SK-N-SH (cell line): Measurements from ENCODE around the gene SYNE1. TPM values are rescaled to one million over a fixed set of nuclear protein-coding genes. Genes with fewer than 3 reads are reported as not detected.
A peak's percentile ranks its signal among the peaks of the same experiment; 100 is the strongest.

Source experiments
- CTCF ChIA-PET: fragments of 300-600, 350-600 bp; formaldehyde crosslinking; extraction: SDS; loops from one replicate; lab custom pipeline; 2021; lab: Yijun Ruan, JAX
- POLR2A ChIA-PET: fragments of 350-600 bp; sonication (Branson Sonifier 250); formaldehyde crosslinking; extraction: SDS; loops from one replicate; lab custom pipeline; 2020; ENCODE audit warnings: antibody characterized with exemption, inconsistent platforms; lab: Yijun Ruan, JAX
- DNase-seq: peaks from one replicate; pipeline ENCODE4 v3.0.0; 2012
- H2AFZ ChIP-seq: fragments of 200-600 bp; sonication (generic); 2 replicates; pipeline ENCODE4 v1.8.1; 2016; ENCODE audit warnings: antibody characterized with exemption, mild to moderate bottlenecking, low read depth
- H3F3A ChIP-seq: fragments of 200-600 bp; sonication (generic); replicated peaks from 2 replicates; pipeline ENCODE3; 2016; ENCODE audit warnings: antibody characterized with exemption, mild to moderate bottlenecking; ENCODE audit not compliant: insufficient read depth
- H3K27ac ChIP-seq, 2 experiments: fragments of 200-500 bp in 1 of 2; fragments of 200-600 bp in 1 of 2; sonication (Bioruptor generic) in 1 of 2; sonication (generic), shearing (Covaris generic) in 1 of 2; 2 replicates each; pipeline versions ENCODE4 v1.5.1 to v1.6.1; 2014 to 2016; ENCODE audit warnings: low read depth in 2 of 2, inconsistent platforms in 1 of 2, low read length in 1 of 2, mild to moderate bottlenecking in 1 of 2, mixed read lengths in 1 of 2
- H3K27me3 ChIP-seq: fragments of 200-600 bp; sonication (generic), shearing (Covaris generic); 2 replicates; pipeline ENCODE4 v1.6.1; 2016; ENCODE audit warnings: mixed run types; ENCODE audit not compliant: insufficient read depth
- H3K36me3 ChIP-seq, 2 experiments: fragments of 200-500 bp in 1 of 2; fragments of 200-600 bp in 1 of 2; sonication (Bioruptor generic) in 1 of 2; sonication (generic) in 1 of 2; replicated peaks in 1 of 2; 2 replicates each; pipeline versions ENCODE3 to v1.5.1; 2014 to 2016; ENCODE audit warnings: low read length in 1 of 2, mild to moderate bottlenecking in 1 of 2; ENCODE audit not compliant: insufficient read depth in 2 of 2, control insufficient read depth in 1 of 2
- H3K4me1 ChIP-seq, 2 experiments: fragments of 200-500 bp in 1 of 2; fragments of 200-600 bp in 1 of 2; sonication (Bioruptor generic) in 1 of 2; sonication (generic), shearing (Covaris generic) in 1 of 2; 2 replicates each; pipeline versions ENCODE4 v1.5.1 to v1.6.1; 2014 to 2016; ENCODE audit warnings: low read depth in 1 of 2, low read length in 1 of 2, mixed run types in 1 of 2; ENCODE audit not compliant: insufficient read depth in 2 of 2, control insufficient read depth in 1 of 2
- H3K4me2 ChIP-seq: fragments of 200-600 bp; sonication (generic), shearing (Covaris generic); 2 replicates; pipeline ENCODE4 v1.6.1; 2017; ENCODE audit warnings: mixed run types
- H3K4me3 ChIP-seq, 2 experiments: fragments of 200-500 bp in 1 of 2; fragments of 200-600 bp in 1 of 2; sonication (Bioruptor generic) in 1 of 2; sonication (generic), shearing (Covaris generic) in 1 of 2; 2 replicates each; pipeline versions ENCODE4 v1.5.1 to v1.8.1; 2014 to 2016; ENCODE audit warnings: low read depth in 2 of 2, inconsistent platforms in 1 of 2, low read length in 1 of 2, mild to moderate bottlenecking in 1 of 2, mixed read lengths in 1 of 2, moderate library complexity in 1 of 2
- H3K79me2 ChIP-seq: fragments of 200-600 bp; sonication (generic); 2 replicates; pipeline ENCODE4 v1.8.1; 2017; ENCODE audit warnings: mild to moderate bottlenecking; ENCODE audit not compliant: insufficient read depth
- H3K9ac ChIP-seq: fragments of 200-600 bp; sonication (generic); 2 replicates; pipeline ENCODE4 v1.6.1; 2017; ENCODE audit warnings: mixed run types
- H3K9me2 ChIP-seq: fragments of 200-600 bp; sonication (generic); 2 replicates; pipeline ENCODE4 v1.6.1; 2017; ENCODE audit warnings: mixed run types
- H3K9me3 ChIP-seq: fragments of 200-600 bp; sonication (generic); 2 replicates; pipeline ENCODE4 v1.6.1; 2017; ENCODE audit warnings: mixed run types, mild to moderate bottlenecking, moderate library complexity
- H4K20me1 ChIP-seq: fragments of 200-600 bp; sonication (generic); 2 replicates; pipeline ENCODE4 v1.6.1; 2017; ENCODE audit warnings: mild to moderate bottlenecking, mixed run types; ENCODE audit not compliant: insufficient read depth
- ELF1 ChIP-seq: IDR thresholded peaks from 2 replicates; pipeline ENCODE4 v1.4.0; 2012
- EP300 ChIP-seq, 2 experiments: IDR thresholded peaks; 2 replicates each; pipeline versions ENCODE4 v1.4.0 to v1.6.1; 2012; ENCODE audit warnings: borderline replicate concordance in 1 of 2, low read depth in 1 of 2, low read length in 1 of 2
- EZH2phosphoT487 ChIP-seq: fragments of 200-600 bp; sonication (generic); IDR thresholded peaks from 2 replicates; pipeline ENCODE4 v1.6.1; 2017; ENCODE audit warnings: low read depth, mixed run types, mild to moderate bottlenecking, antibody characterized with exemption, moderate library complexity, borderline replicate concordance
- FOSL2 ChIP-seq: IDR thresholded peaks from 2 replicates; pipeline ENCODE4 v1.4.0; 2012; ENCODE audit warnings: low read depth, mild to moderate bottlenecking, moderate library complexity, borderline replicate concordance
- GABPA ChIP-seq: IDR thresholded peaks from 2 replicates; pipeline ENCODE4 v1.4.0; 2012; ENCODE audit warnings: low read depth, mild to moderate bottlenecking
- MXI1 ChIP-seq: IDR thresholded peaks from 2 replicates; pipeline ENCODE4 v1.6.1; 2012; ENCODE audit warnings: mild to moderate bottlenecking, low read depth, low read length, improper control_type of control experiment
- RAD21 ChIP-seq: IDR thresholded peaks from 2 replicates; pipeline ENCODE4 v1.6.1; 2012; ENCODE audit warnings: mild to moderate bottlenecking, low read length
- SIN3A ChIP-seq: IDR thresholded peaks from 2 replicates; pipeline ENCODE4 v1.6.1; 2012; ENCODE audit warnings: low read depth, mild to moderate bottlenecking, low read length, moderate library complexity, borderline replicate concordance
- SMC3 ChIP-seq: IDR thresholded peaks from 2 replicates; pipeline ENCODE4 v1.6.1; 2012; ENCODE audit warnings: low read depth, low read length, improper control_type of control experiment
- TAF1 ChIP-seq: IDR thresholded peaks from 2 replicates; pipeline ENCODE4 v1.6.1; 2012; ENCODE audit warnings: low read depth, mild to moderate bottlenecking, low read length, moderate library complexity, borderline replicate concordance
- WGBS: methylation state at CpG from one replicate; pipeline ENCODE4 v1.1.6; 2017; ENCODE audit warnings: low lambda C conversion rate; 5-methylcytosine and 5-hydroxymethylcytosine counted together
- polyA plus RNA-seq, 3 experiments: library from polyadenylated mRNA; depleted of rRNA; stranded (reverse); fragments of >200 nt; gene quantifications; 2 replicates each; pipeline ENCODE4 v1.2.3, GENCODE V29; 2012
- TF ChIP-seq, protein P1 (sequence below): IDR thresholded peaks from 2 replicates; pipeline ENCODE4 v1.4.0; 2012; ENCODE audit warnings: low read depth, borderline replicate concordance
- TF ChIP-seq, protein P2 (sequence below): fragments of 150-350 bp; IDR thresholded peaks from 2 replicates; pipeline ENCODE4 v1.6.1; 2016; ENCODE audit warnings: mild to moderate bottlenecking, low read depth, low read length
- TF ChIP-seq, protein P3 (sequence below): IDR thresholded peaks from 2 replicates; pipeline ENCODE4 v1.4.0; 2012; ENCODE audit warnings: low read depth
- TF ChIP-seq, protein P4 (sequence below): IDR thresholded peaks from 2 replicates; pipeline ENCODE4; 2012

SYNE1 gene
- polyA plus RNA-seq, 1 of the 3 experiments (the other 2 are of a cell fraction) = 31.1 TPM

- WGBS = 32% methylated on average over 4 of the region's 4 CpGs
- ChIA-PET CTCF (interaction anchor here (1.0 to 2.4 kb wide), 13 partner anchors 9 to 1036 kb away, joined by 3 to 11 read pairs (median 5); no protein-coding TSS in a partner anchor), POLR2A (interaction anchor here (0.6 kb wide), 1 partner anchor 140 kb away, joined by 3 read pairs; no protein-coding TSS in a partner anchor)
- Histone ChIP-seq H3K9me2 (no peaks in the 10 kb centered on the region), H3F3A (peaks cover 18% of the 10 kb centered on the region), H3K27me3 (no peaks in the 10 kb centered on the region), H3K4me2 (peak overlapping the region; percentile 39; the same call in 1 of the 2 replicates), H2AFZ (peak overlapping the region; percentile 77), H3K36me3 (no peaks in the 10 kb centered on the region), H3K4me1 (peaks cover 0 to 9% of the 10 kb centered on the region in 2 experiments; a peak in 2 of 4 replicates), H3K79me2 (no peaks in the 10 kb centered on the region), H3K4me3 (no peak overlapping the region), H3K27ac (peak overlapping the region; percentile 50 to 92; a peak in 3 of 4 replicates), H4K20me1 (no peaks in the 10 kb centered on the region), H3K9ac (peak overlapping the region; percentile 53; the same call in 1 of the 2 replicates), H3K9me3 (no peaks in the 10 kb centered on the region)
- DNase-seq = no peak
- TF ChIP-seq, protein P1, sequence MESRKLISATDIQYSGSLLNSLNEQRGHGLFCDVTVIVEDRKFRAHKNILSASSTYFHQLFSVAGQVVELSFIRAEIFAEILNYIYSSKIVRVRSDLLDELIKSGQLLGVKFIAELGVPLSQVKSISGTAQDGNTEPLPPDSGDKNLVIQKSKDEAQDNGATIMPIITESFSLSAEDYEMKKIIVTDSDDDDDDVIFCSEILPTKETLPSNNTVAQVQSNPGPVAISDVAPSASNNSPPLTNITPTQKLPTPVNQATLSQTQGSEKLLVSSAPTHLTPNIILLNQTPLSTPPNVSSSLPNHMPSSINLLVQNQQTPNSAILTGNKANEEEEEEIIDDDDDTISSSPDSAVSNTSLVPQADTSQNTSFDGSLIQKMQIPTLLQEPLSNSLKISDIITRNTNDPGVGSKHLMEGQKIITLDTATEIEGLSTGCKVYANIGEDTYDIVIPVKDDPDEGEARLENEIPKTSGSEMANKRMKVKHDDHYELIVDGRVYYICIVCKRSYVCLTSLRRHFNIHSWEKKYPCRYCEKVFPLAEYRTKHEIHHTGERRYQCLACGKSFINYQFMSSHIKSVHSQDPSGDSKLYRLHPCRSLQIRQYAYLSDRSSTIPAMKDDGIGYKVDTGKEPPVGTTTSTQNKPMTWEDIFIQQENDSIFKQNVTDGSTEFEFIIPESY = no peak
- TF ChIP-seq SIN3A = no peak
- TF ChIP-seq, protein P2, sequence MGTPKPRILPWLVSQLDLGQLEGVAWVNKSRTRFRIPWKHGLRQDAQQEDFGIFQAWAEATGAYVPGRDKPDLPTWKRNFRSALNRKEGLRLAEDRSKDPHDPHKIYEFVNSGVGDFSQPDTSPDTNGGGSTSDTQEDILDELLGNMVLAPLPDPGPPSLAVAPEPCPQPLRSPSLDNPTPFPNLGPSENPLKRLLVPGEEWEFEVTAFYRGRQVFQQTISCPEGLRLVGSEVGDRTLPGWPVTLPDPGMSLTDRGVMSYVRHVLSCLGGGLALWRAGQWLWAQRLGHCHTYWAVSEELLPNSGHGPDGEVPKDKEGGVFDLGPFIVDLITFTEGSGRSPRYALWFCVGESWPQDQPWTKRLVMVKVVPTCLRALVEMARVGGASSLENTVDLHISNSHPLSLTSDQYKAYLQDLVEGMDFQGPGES = no peak
- TF ChIP-seq, protein P3, sequence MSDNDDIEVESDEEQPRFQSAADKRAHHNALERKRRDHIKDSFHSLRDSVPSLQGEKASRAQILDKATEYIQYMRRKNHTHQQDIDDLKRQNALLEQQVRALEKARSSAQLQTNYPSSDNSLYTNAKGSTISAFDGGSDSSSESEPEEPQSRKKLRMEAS = no peak
- TF ChIP-seq MXI1 = no peak
- TF ChIP-seq ELF1 = no peak
- no peak for TF ChIP-seq SMC3
- no peak for TF ChIP-seq EZH2phosphoT487
- TF ChIP-seq GABPA = no peak
- 0 out of 4 replicates have a peak, but pooled peaks of 1 of the 2 experiments have one; percentile 22 for TF ChIP-seq EP300 (IDR thresholded peaks at IDR 0.05; ENCODE audit: borderline replicate concordance in 1 of 2, low read depth in 1 of 2, low read length in 1 of 2)
- TF ChIP-seq, protein P4, sequence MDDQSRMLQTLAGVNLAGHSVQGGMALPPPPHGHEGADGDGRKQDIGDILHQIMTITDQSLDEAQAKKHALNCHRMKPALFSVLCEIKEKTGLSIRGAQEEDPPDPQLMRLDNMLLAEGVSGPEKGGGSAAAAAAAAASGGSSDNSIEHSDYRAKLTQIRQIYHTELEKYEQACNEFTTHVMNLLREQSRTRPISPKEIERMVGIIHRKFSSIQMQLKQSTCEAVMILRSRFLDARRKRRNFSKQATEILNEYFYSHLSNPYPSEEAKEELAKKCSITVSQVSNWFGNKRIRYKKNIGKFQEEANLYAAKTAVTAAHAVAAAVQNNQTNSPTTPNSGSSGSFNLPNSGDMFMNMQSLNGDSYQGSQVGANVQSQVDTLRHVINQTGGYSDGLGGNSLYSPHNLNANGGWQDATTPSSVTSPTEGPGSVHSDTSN = no peak
- TF ChIP-seq FOSL2 = 0 out of 2 replicates have a peak, but pooled peaks have one; percentile 5
- no peak for TF ChIP-seq TAF1
- TF ChIP-seq RAD21 = no peak
These were observed 34.0 kb upstream of the SYNE1 start for GRCh38 chr6:152671171-152671570.
